Tibial nerve (tissue), 4 donors: ENCODE results near the gene CLEC2D. TPM values are rescaled to one million over a fixed set of nuclear protein-coding genes. Genes with fewer than 3 reads are reported as not detected.

ENCODE experiments used
- DNase-seq, 2 donors: peaks; one replicate each; pipeline ENCODE4 v3.0.0-alpha.2; 2019; ENCODE audit warnings: low spot score in 2 of 2
- H3K27ac ChIP-seq, 4 donors: fragments of 200-600 bp; sonication (generic) in 3 of 4; one replicate each; pipeline ENCODE4 v1.5.1; 2017 to 2019; ENCODE audit warnings: mild to moderate bottlenecking in 1 of 4
- H3K27me3 ChIP-seq, 2 donors: fragments of 200-600 bp; sonication (generic) in 1 of 2; one replicate each; pipeline versions ENCODE4 v1.5.1 to v1.6.0; 2017 to 2019
- H3K36me3 ChIP-seq, 3 donors: fragments of 200-600 bp; sonication (generic); one replicate each; pipeline ENCODE4 v1.5.1; 2018 to 2019
- H3K4me1 ChIP-seq, 4 donors: fragments of 200-600 bp; sonication (generic) in 3 of 4; one replicate each; pipeline ENCODE4 v1.5.1; 2017 to 2019
- H3K4me3 ChIP-seq, 4 donors: fragments of 200-600 bp; sonication (generic) in 3 of 4; one replicate each; pipeline ENCODE4 v1.5.1; 2017 to 2019; ENCODE audit warnings: mild to moderate bottlenecking in 1 of 4, moderate library complexity in 1 of 4
- H3K9me3 ChIP-seq, 4 donors: fragments of 200-600 bp; sonication (generic) in 3 of 4; one replicate each; pipeline ENCODE4 v1.5.1; 2017 to 2019
- CTCF ChIP-seq, 5 experiments: fragments of 200-600 bp in 3 of 5; fragments of 450-650 bp in 2 of 5; sonication (generic) in 3 of 5; IDR thresholded peaks; one replicate each; pipeline ENCODE4 v1.5.1; 2016 to 2019; ENCODE audit warnings: antibody characterized with exemption in 5 of 5, mild to moderate bottlenecking in 3 of 5, moderate library complexity in 2 of 5
- EP300 ChIP-seq, 2 donors: sonication (generic); formaldehyde crosslinking; IDR thresholded peaks; one replicate each; pipeline ENCODE4 v1.6.1; 2017; ENCODE audit warnings: antibody characterized with exemption in 2 of 2, mild to moderate bottlenecking in 1 of 2
- POLR2A ChIP-seq, 2 donors: fragments of 450-650 bp; IDR thresholded peaks; one replicate each; pipeline ENCODE4 v1.6.1; 2017; ENCODE audit warnings: antibody characterized with exemption in 2 of 2, mild to moderate bottlenecking in 2 of 2, moderate library complexity in 2 of 2
- WGBS, 2 donors: methylation state at CpG; one replicate each; pipeline ENCODE4 v1.1.5; 2018; 5-methylcytosine and 5-hydroxymethylcytosine counted together
- total RNA-seq, 4 donors: library from RNA; depleted of rRNA; stranded (reverse); fragments of >200 nt; gene quantifications; one replicate each; pipeline ENCODE4 v1.1.0, GENCODE V29; 2016

Gene CLEC2D
- total RNA-seq, 4 donors from 2014 or later: 9.6 to 19.0 (median 13.2) TPM

- 84 to 88% methylated on average over 2 of the region's 2 CpGs for WGBS, 2 donors
- H3K36me3 ChIP-seq: no peaks in the 10 kb centered on the region
- TF ChIP-seq POLR2A (IDR thresholded peaks at IDR 0.05): no peak
- TF ChIP-seq EP300 (IDR thresholded peaks at IDR 0.05): no peak
- no peak for TF ChIP-seq CTCF (IDR thresholded peaks at IDR 0.05)
- no peaks in the 10 kb centered on the region for H3K9me3 ChIP-seq
- DNase-seq: no peak
- H3K4me3 ChIP-seq: no peak overlapping the region
- H3K27ac ChIP-seq: no peak overlapping the region
- H3K27me3 ChIP-seq: no peaks in the 10 kb centered on the region
- peaks cover 0 to 15% (median 7%) of the 10 kb centered on the region in 4 donors for H3K4me1 ChIP-seq
These were observed 55.8 kb downstream of the CLEC2D start for GRCh38 chr12:9725213-9725870.

- H3K36me3 ChIP-seq: no peaks in the 10 kb centered on the region
- 72 to 80% methylated on average over 1 of the region's 1 CpG for WGBS, 2 donors
- DNase-seq: no peak
- no peaks in the 10 kb centered on the region for H3K27me3 ChIP-seq
- no peaks in the 10 kb centered on the region for H3K9me3 ChIP-seq
- no peak for TF ChIP-seq CTCF (IDR thresholded peaks at IDR 0.05)
- no peak for TF ChIP-seq POLR2A (IDR thresholded peaks at IDR 0.05)
- TF ChIP-seq EP300 (IDR thresholded peaks at IDR 0.05): no peak
- H3K27ac ChIP-seq: peak overlapping the region in 1 of 4 donors; percentile 70
- no peaks in the 10 kb centered on the region for H3K4me1 ChIP-seq
- H3K4me3 ChIP-seq: no peak overlapping the region
These were observed 58.3 kb downstream of the CLEC2D start for GRCh38 chr12:9727813-9728212.

- Histone ChIP-seq H3K27me3 (no peaks in the 10 kb centered on the region), H3K4me3 (no peak overlapping the region), H3K9me3 (no peaks in the 10 kb centered on the region), H3K27ac (peak overlapping the region in 1 of 4 donors; percentile 70), H3K36me3 (no peaks in the 10 kb centered on the region), H3K4me1 (no peaks in the 10 kb centered on the region)
- no peak for DNase-seq
- no peak for TF ChIP-seq EP300 (IDR thresholded peaks at IDR 0.05)
- TF ChIP-seq CTCF (IDR thresholded peaks at IDR 0.05): no peak
- no peak for TF ChIP-seq POLR2A (IDR thresholded peaks at IDR 0.05)
These were observed 59.6 kb downstream of the CLEC2D start for GRCh38 chr12:9729082-9729481.

GRCh38 chr12:9730011-9730410 lies 60.5 kb downstream of the CLEC2D start:
- no peak overlapping the region for H3K4me3 ChIP-seq
- H3K36me3 ChIP-seq: no peaks in the 10 kb centered on the region
- 58 to 78% methylated on average over 3 of the region's 3 CpGs for WGBS, 2 donors
- no peak for TF ChIP-seq CTCF (IDR thresholded peaks at IDR 0.05)
- no peak for TF ChIP-seq POLR2A (IDR thresholded peaks at IDR 0.05)
- TF ChIP-seq EP300 (IDR thresholded peaks at IDR 0.05): no peak
- no peaks in the 10 kb centered on the region for H3K4me1 ChIP-seq
- H3K27me3 ChIP-seq: no peaks in the 10 kb centered on the region
- DNase-seq: no peak
- H3K9me3 ChIP-seq: no peaks in the 10 kb centered on the region
- H3K27ac ChIP-seq: peak overlapping the region in 1 of 4 donors; percentile 70

- H3K9me3 ChIP-seq: no peaks in the 10 kb centered on the region
- 80 to 82% methylated on average over 6 of the region's 6 CpGs for WGBS, 2 donors
- no peaks in the 10 kb centered on the region for H3K4me1 ChIP-seq
- H3K36me3 ChIP-seq: no peaks in the 10 kb centered on the region
- TF ChIP-seq EP300 (IDR thresholded peaks at IDR 0.05): no peak
- TF ChIP-seq POLR2A (IDR thresholded peaks at IDR 0.05): no peak
- H3K4me3 ChIP-seq: no peak overlapping the region
- DNase-seq: no peak
- H3K27me3 ChIP-seq: no peaks in the 10 kb centered on the region
- peak overlapping the region in 1 of 4 donors; percentile 70 for H3K27ac ChIP-seq
These were observed 61.1 kb downstream of the CLEC2D start for GRCh38 chr12:9730591-9730990.
